Natural killer cell (primary cell): ENCODE data around the gene HSPA9. TPM values are rescaled to one million over a fixed set of nuclear protein-coding genes. Genes with fewer than 3 reads are reported as not detected.

Source experiments
- ATAC-seq, 3 donors: fragments of 150-1000 bp in 2 of 3; fragments of 200-7000 bp in 1 of 3; cut with Tn5 transposase; 1 replicate in 1 of 3; 2 replicates in 2 of 3; pipeline ENCODE4 v1.10.0; 2021; ENCODE audit warnings: mild to moderate bottlenecking in 2 of 3, moderate library complexity in 2 of 3
- DNase-seq, 2 donors: peaks; one replicate each; pipeline versions ENCODE4 v3.0.0 to v3.0.0-alpha.2; 2013 to 2021; ENCODE audit warnings: mixed read lengths in 1 of 2
- H3K27ac ChIP-seq: one replicate; pipeline ENCODE4 v1.5.1; 2013; ENCODE audit warnings: mild to moderate bottlenecking, low read length
- H3K27me3 ChIP-seq: one replicate; pipeline ENCODE4 v1.6.1; 2013; ENCODE audit warnings: low read length; ENCODE audit not compliant: control insufficient read depth, insufficient read depth
- H3K36me3 ChIP-seq: one replicate; pipeline ENCODE4 v1.6.1; 2013; ENCODE audit warnings: low read length; ENCODE audit not compliant: control insufficient read depth, insufficient read depth
- H3K4me1 ChIP-seq: one replicate; pipeline ENCODE4 v1.6.1; 2013; ENCODE audit warnings: low read length; ENCODE audit not compliant: control insufficient read depth, insufficient read depth
- H3K4me3 ChIP-seq: one replicate; pipeline ENCODE4 v1.5.1; 2013; ENCODE audit warnings: low read length
- H3K9me3 ChIP-seq: one replicate; pipeline ENCODE4 v1.6.1; 2013; ENCODE audit warnings: low read length; ENCODE audit not compliant: control insufficient read depth, insufficient read depth
- H3K27ac Mint-ChIP-seq, 2 donors: one replicate each; pipeline ENCODE4 v1.8.0; 2022; ENCODE audit warnings: mild to moderate bottlenecking in 2 of 2, mixed read lengths in 2 of 2, moderate library complexity in 1 of 2
- H3K27me3 Mint-ChIP-seq, 2 donors: one replicate each; pipeline ENCODE4 v1.8.0; 2022; ENCODE audit warnings: low read depth in 2 of 2, mixed read lengths in 2 of 2
- H3K36me3 Mint-ChIP-seq: one replicate; pipeline ENCODE4 v1.8.0; 2022; ENCODE audit warnings: mixed read lengths
- H3K4me1 Mint-ChIP-seq, 2 donors: one replicate each; pipeline ENCODE4 v1.8.0; 2022; ENCODE audit warnings: mixed read lengths in 2 of 2
- H3K4me3 Mint-ChIP-seq: one replicate; pipeline ENCODE4 v1.8.0; 2022; ENCODE audit warnings: mild to moderate bottlenecking, moderate library complexity, mixed read lengths
- H3K9me3 Mint-ChIP-seq, 2 donors: one replicate each; pipeline ENCODE4 v1.8.0; 2022; ENCODE audit warnings: mixed read lengths in 2 of 2
- WGBS: methylation state at CpG from one replicate; pipeline ENCODE4 v1.1.7; 2013; ENCODE audit warnings: missing lambda C conversion rate; ENCODE audit not compliant: insufficient coverage; 5-methylcytosine and 5-hydroxymethylcytosine counted together
- intact Hi-C: fragments of 100-400 bp; cut with micrococcal nuclease; formaldehyde crosslinking; loops from one replicate; pipeline ENCODE4 v1.14.2; 2022
- total RNA-seq, 4 donors: library from RNA; stranded (reverse); fragments of 120-200 nt in 1 of 4; gene quantifications; one replicate each; pipeline versions ENCODE4 v1.2.3 to v1.2.4, GENCODE V29; 2013 to 2022
- TF ChIP-seq, protein P1 (sequence below): fragments of 200-600 bp; IDR thresholded peaks from one replicate; pipeline ENCODE4 v1.8.0; 2022; ENCODE audit warnings: antibody characterized with exemption

HSPA9 gene
- total RNA-seq, 3 donors from 2014 or later (not counting 1 experiment from before 2014, with no cell fraction given), result 272 to 308 (median 308) TPM

DNA sequence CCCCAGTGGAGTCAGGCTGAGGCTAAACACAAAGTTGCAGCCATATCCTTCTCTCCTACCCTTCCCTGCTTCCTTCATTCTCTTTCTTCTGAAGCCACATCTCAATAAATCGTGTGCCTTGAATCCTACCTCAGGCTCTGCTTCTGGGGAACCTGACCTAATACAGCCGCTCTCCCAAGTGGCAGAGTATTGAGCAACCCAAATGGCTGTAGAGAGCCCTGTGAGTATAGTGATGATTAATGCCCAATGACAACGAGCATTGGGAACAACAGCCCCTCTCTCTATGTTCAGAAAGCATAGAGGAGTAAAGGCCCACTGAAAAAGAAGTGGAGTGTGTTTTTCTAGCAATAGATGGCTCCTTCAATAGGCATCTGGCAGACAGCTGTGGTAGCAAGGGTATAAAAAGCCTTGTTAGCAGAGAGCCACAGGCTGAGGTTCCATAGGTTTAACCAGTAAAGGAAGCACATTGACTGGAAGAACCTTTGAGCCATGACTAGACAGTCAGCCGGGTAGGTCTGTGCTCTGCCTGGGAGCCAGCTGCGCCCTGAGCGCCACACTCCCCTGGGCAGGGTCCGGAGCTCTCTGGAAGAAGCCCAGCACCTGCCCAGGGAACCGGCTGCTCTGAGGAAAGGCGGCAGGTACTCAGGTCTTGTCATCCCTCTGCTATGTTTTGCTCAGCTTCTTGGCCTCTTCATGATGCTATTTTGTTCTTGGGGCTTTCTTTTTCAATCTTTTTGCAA lies 22.6 kb upstream of the HSPA9 start:
- Mint-ChIP-seq H3K27me3 (peaks cover 16 to 17% of the 10 kb centered on the region in 2 donors), H3K36me3 (no peaks in the 10 kb centered on the region), H3K27ac (no peak overlapping the region), H3K4me3 (no peak overlapping the region), H3K9me3 (no peaks in the 10 kb centered on the region), H3K4me1 (peaks cover 0 to 6% of the 10 kb centered on the region in 2 donors)
- no peak overlapping the region for H3K27ac ChIP-seq
- TF ChIP-seq, protein P1, sequence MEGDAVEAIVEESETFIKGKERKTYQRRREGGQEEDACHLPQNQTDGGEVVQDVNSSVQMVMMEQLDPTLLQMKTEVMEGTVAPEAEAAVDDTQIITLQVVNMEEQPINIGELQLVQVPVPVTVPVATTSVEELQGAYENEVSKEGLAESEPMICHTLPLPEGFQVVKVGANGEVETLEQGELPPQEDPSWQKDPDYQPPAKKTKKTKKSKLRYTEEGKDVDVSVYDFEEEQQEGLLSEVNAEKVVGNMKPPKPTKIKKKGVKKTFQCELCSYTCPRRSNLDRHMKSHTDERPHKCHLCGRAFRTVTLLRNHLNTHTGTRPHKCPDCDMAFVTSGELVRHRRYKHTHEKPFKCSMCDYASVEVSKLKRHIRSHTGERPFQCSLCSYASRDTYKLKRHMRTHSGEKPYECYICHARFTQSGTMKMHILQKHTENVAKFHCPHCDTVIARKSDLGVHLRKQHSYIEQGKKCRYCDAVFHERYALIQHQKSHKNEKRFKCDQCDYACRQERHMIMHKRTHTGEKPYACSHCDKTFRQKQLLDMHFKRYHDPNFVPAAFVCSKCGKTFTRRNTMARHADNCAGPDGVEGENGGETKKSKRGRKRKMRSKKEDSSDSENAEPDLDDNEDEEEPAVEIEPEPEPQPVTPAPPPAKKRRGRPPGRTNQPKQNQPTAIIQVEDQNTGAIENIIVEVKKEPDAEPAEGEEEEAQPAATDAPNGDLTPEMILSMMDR, result no peak
- intact Hi-C loops, result no loop called here
- no peak for ATAC-seq
- no peak overlapping the region for H3K4me3 ChIP-seq
- H3K9me3 ChIP-seq, result no peaks in the 10 kb centered on the region
- no peak for DNase-seq
- 86% methylated on average over 9 of the region's 9 CpGs for WGBS
- H3K27me3 ChIP-seq, result no peaks in the 10 kb centered on the region
- H3K36me3 ChIP-seq, result no peaks in the 10 kb centered on the region
- H3K4me1 ChIP-seq, result no peaks in the 10 kb centered on the region

DNA sequence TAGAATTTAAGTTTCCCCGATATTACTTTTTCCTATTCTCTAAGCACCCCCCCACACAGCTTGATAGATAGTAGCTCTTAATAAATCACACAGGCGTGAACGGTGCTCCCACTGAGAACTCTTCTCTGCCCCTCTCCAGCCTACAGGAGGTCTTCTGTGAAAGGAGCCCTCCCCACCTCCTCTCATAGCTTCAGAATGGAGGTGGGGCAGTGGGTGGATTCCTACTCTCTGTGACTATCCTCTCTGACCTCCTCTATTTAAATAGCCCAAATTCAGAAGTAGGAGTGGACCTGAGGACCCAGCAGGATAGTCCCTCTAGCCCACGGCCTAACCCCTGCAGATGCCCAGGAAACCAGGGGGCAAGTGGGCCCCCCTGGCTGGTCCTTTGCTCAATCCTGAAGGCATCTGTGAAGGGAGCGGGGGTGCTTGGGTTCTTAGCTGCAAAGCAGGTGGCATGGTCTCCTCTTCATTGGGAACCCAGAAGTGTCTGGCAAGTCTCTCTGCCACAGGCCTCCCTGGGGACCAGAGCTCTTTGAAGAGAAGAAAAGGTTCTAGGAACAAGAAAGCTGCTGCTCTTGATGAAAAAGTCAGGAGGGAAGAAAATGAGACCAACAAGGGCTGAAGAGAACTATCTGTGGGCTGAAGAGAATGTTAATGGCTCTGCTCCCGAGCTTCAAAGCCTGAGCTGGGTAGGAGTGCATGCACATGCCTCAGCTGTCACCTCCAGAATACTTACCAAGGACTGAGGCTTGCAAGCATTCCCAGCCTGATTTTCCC lies 21.1 kb upstream of the HSPA9 start:
- Histone ChIP-seq H3K9me3 (no peaks in the 10 kb centered on the region), H3K27ac (no peak overlapping the region), H3K4me1 (no peaks in the 10 kb centered on the region), H3K4me3 (no peak overlapping the region), H3K27me3 (no peaks in the 10 kb centered on the region), H3K36me3 (no peaks in the 10 kb centered on the region)
- Mint-ChIP-seq H3K36me3 (no peaks in the 10 kb centered on the region), H3K9me3 (no peaks in the 10 kb centered on the region), H3K4me1 (no peaks in the 10 kb centered on the region), H3K4me3 (no peak overlapping the region), H3K27me3 (peaks cover 8 to 9% of the 10 kb centered on the region in 2 donors), H3K27ac (no peak overlapping the region)
- TF ChIP-seq, protein P1, result no peak
- DNase-seq (no peak), ATAC-seq (no peak)
- WGBS, result 80% methylated on average over 6 of the region's 6 CpGs
- intact Hi-C loops, result no loop called here

DNA sequence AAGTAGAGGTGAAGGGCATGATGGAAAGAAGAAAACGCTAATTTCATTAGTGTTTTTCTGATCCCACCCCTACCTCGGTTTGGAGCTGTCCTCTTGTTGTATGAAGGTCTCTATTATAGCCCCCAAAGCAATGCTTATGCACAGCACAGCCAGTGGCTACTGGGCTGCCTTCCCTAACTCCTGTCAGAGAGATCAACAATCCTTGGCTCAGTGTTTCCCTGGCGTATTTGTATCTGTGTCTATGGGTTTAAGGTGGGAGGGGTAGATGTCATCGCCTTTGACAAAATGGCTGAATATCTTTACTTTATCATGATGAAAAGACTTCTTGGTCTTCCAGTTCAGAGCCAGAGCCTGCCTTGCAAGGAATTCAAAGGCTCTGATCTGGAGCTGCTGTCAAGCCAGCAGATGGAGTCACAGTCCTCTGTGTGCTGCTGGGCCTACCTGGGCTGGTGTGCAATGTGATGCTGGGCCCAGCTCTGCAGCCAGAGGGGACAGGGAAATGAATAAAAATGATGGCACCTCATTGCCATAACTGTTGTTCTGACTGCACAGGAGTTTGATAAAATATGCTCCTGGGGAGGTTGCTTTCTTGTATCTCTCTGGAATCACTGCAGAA lies 20.1 kb upstream of the HSPA9 start:
- Histone ChIP-seq H3K9me3 (no peaks in the 10 kb centered on the region), H3K4me3 (no peak overlapping the region), H3K36me3 (no peaks in the 10 kb centered on the region), H3K27ac (no peak overlapping the region), H3K27me3 (no peaks in the 10 kb centered on the region), H3K4me1 (no peaks in the 10 kb centered on the region)
- Mint-ChIP-seq H3K9me3 (no peaks in the 10 kb centered on the region), H3K27ac (no peak overlapping the region), H3K36me3 (no peaks in the 10 kb centered on the region), H3K4me3 (no peak overlapping the region), H3K4me1 (no peaks in the 10 kb centered on the region), H3K27me3 (peaks cover 8 to 13% of the 10 kb centered on the region in 2 donors)
- DNase-seq (no peak), ATAC-seq (no peak)
- intact Hi-C loops, result no loop called here
- 94% methylated on average over 3 of the region's 4 CpGs for WGBS
- TF ChIP-seq, protein P1, result no peak
